Measurements from ENCODE around the gene PXMP2.

DNA sequence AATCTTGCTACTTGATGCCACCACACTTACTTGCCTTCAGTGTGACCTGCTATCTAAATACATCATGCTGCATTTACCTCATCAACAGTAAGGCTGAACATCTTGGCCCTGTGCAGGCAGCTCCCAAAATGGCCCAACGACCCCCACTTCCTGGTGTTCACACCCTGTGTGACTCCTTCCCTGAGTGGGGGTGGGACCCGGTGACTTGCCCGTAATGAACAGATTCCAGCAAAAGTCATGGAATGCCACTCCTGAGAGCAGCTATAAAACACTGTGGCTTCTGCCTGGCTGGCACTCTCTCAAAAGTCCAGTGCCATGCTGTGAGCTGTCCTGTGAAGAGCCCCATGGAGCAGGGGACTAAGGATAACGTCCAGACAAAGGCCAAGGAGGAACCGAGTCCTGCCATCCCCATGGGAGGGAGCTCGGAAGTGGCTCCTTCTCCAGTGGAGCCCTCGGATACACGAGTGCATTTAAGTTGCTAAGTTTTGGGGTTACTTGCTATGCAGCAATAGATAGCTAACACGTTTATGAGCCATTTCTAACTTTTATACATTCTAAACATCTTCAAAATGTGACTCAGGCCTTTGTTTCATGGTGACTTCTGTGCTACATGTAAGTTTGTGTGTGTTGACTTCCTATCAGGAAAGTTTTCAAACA, 35.8 kb upstream of the PXMP2 start:
- no peak for TF ChIP-seq SMC3 (IDR thresholded peaks at IDR 0.05)
- TF ChIP-seq, protein P1, sequence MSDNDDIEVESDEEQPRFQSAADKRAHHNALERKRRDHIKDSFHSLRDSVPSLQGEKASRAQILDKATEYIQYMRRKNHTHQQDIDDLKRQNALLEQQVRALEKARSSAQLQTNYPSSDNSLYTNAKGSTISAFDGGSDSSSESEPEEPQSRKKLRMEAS (IDR thresholded peaks at IDR 0.05), result no peak
- TF ChIP-seq, protein P2, sequence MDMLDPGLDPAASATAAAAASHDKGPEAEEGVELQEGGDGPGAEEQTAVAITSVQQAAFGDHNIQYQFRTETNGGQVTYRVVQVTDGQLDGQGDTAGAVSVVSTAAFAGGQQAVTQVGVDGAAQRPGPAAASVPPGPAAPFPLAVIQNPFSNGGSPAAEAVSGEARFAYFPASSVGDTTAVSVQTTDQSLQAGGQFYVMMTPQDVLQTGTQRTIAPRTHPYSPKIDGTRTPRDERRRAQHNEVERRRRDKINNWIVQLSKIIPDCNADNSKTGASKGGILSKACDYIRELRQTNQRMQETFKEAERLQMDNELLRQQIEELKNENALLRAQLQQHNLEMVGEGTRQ (IDR thresholded peaks at IDR 0.05), result no peak
